Measurements from ENCODE around the gene DECR2. TPM values are rescaled to one million over a fixed set of nuclear protein-coding genes. Genes with fewer than 3 reads are reported as not detected.
"Not testable (repeated sequence)": the region's sequence is repeated elsewhere in the genome, so short reads cannot be mapped to it uniquely, and the experiment has no call there.

Gene DECR2
- polyA plus RNA-seq, 12 donors: 7.7 to 26.3 (median 11.0) TPM; not detected in 1

- no peak for DNase-seq
These were observed 24.2 kb upstream of the DECR2 start for GRCh38 chr16:377419-377951.

GRCh38 chr16:378113-378820, 23.4 kb upstream of the DECR2 start:
- not testable (repeated sequence) for DNase-seq

GRCh38 chr16:378821-379182, 22.9 kb upstream of the DECR2 start:
- no peak for DNase-seq

- no peak for DNase-seq
These were observed 22.3 kb upstream of the DECR2 start for GRCh38 chr16:379183-379960.

- no peak for DNase-seq
These were observed 21.5 kb upstream of the DECR2 start for GRCh38 chr16:379961-380761.

GRCh38 chr16:380762-381011, 21.0 kb upstream of the DECR2 start:
- no peak for DNase-seq

GRCh38 chr16:381012-381788, 20.5 kb upstream of the DECR2 start:
- no peak for DNase-seq

GRCh38 chr16:381789-382717, 19.6 kb upstream of the DECR2 start, which contains the start of gene PGAP6:
PGAP6 (minus strand) TSS chr16:381978; CDS start chr16:381821, 157 bp downstream.
- no peak for DNase-seq

- no peak for DNase-seq
These were observed 18.2 kb upstream of the DECR2 start for GRCh38 chr16:383326-384051.

GRCh38 chr16:386641-387156, 15.0 kb upstream of the DECR2 start:
- DNase-seq: no peak

- DNase-seq: not testable (repeated sequence)
These were observed 13.7 kb upstream of the DECR2 start for GRCh38 chr16:387761-388666.

- no peak for DNase-seq
These were observed 12.3 kb upstream of the DECR2 start for GRCh38 chr16:389352-389751.

GRCh38 chr16:391885-392335, 9.8 kb upstream of the DECR2 start:
- DNase-seq: no peak

- DNase-seq: no peak
These were observed 9.1 kb upstream of the DECR2 start for GRCh38 chr16:392450-393030.

- no peak for DNase-seq
These were observed 5.5 kb upstream of the DECR2 start for GRCh38 chr16:396199-396598.

GRCh38 chr16:396605-397004, 5.1 kb upstream of the DECR2 start:
- DNase-seq: no peak

GRCh38 chr16:397135-397661, 4.5 kb upstream of the DECR2 start, which contains the start of gene NME4:
NME4 (plus strand) TSS chr16:397199; CDS start chr16:397223, 24 bp downstream.
- DNase-seq: no peak
